ENCODE results near the gene COL6A2.
"Not testable (repeated sequence)": the region's sequence is repeated elsewhere in the genome, so short reads cannot be mapped to it uniquely, and the experiment has no call there.

Gene COL6A2

DNA sequence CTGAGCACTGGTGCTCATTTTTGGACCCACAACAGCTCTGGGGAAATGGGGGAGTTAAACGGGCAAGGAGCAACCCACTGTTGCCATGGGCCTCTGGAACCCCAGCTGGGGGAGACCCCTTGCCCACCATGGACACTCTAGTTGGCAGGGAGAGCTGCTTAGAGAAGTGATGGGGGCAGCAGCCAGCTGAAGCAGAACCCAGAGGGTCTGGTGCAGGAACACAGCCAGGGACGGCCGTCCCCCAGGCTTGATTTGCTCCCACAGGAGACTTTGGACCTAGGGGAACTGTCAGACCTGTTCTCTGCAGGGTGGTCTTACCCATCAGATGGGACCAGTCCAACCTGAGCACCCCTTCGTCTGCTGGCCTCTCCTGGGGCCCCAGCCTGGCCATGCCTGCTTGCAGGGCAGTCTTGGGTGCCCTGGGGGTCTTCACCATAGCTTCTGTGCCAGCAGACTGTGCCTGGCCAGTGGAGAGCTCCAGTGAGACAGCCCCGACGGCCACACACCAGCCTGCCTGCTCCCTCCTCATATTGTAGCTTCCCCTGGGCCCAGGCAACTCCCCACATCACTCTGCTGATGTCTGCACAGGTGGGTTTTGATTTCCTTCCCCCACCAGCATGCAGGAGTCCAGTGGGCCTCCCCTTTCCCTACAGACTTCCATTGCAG, 75.1 kb downstream of the COL6A2 start:
- no peak for DNase-seq (ENCODE audit: low spot score)

DNA sequence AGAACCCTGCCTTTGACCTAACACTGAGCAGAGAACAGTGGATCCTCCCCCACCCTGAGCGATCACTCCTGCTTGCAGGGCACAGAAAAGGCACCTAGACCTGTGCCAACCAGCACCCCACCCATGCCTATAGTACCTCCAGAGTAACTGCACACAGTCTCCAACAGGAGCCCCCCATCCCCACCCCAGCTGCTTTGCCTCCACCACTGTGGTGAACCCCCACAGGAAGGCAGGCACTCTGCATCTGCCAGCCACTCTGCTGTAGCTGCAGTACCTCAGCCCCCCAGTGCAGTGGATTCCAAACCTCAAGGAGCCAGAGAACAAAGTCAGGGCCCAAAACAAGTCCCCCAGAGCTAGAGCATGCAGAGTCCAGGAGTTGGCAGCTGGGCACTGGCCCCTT, 75.7 kb downstream of the COL6A2 start:
- DNase-seq (ENCODE audit: low spot score), result no peak

DNA sequence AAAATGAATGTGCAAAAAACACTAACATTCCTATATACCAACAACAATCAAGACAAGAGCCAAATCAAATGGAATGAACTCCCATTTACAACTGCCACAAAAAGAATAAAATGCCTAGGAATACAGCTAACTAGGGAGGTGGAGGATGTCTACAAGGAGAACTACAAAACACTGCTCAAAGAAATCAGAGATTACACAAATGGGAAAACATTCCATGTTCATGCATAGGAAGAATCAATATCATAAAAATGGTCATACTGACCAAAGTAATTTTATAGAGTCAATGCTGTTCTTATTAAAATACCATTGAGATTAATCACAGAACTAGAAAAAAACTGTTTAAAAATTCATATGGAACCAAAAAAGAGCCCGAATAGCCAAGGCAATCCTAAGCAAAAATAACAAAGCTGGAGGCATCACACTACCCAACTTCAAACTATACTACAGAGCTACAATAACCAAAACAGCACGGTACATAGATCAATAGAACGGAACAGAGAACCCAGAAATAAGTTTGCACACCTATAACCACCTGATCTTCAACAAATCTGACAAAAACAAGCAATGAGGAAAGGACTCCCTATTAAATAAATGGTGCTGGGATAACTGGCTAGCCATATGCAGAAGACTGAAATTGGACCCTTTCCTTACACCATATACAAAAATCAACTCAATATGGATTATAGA, 78.7 kb downstream of the COL6A2 start:
- DNase-seq (ENCODE audit: low spot score), result not testable (repeated sequence)

DNA sequence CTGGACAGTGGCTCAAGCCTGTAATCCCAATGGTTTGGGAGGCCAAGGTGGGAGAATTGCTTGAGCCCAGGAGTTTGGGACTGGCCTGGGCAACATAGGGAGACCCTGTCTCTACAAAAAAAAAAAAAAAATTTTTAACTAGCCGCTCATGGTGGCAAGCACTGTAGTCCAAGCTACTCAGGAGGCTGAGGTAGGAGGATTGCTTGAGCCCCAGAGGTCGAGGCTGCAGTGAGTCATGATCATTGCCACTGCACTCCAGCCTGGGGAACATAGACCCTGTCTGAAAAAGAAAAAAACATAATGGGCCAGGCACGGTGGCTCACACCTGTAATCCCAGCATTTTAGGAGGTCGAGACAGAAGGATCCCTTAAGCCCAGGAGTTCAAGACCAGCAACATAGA, 81.0 kb downstream of the COL6A2 start:
- DNase-seq (ENCODE audit: low spot score), result no peak
